NCI-H774 (cell line): ENCODE measurements around the gene REL.
"Not testable (repeated sequence)": the region's sequence is repeated elsewhere in the genome, so short reads cannot be mapped to it uniquely, and the experiment has no call there.

Source experiments
- DNase-seq: peaks from one replicate; lab custom pipeline; 2025; lab: John Stamatoyannopoulos, UW

REL gene

GRCh38 chr2:60925994-60926740 lies 44.8 kb downstream of the REL start:
- peak; percentile 61 for DNase-seq

GRCh38 chr2:60926741-60927552 lies 45.6 kb downstream of the REL start:
- DNase-seq = no peak

- DNase-seq = not testable (repeated sequence)
Measured at GRCh38 chr2:60932061-60932460, 50.7 kb downstream of the REL start.

- DNase-seq = no peak
Measured at GRCh38 chr2:60932954-60933353, 51.6 kb downstream of the REL start.

GRCh38 chr2:60934165-60934722 lies 52.9 kb downstream of the REL start:
- no peak for DNase-seq

- no peak for DNase-seq
Measured at GRCh38 chr2:60936757-60937156, 55.4 kb downstream of the REL start.

- no peak for DNase-seq
Measured at GRCh38 chr2:60938301-60938700, 56.9 kb downstream of the REL start.

- no peak for DNase-seq
Measured at GRCh38 chr2:60939622-60940021, 58.2 kb downstream of the REL start.

GRCh38 chr2:60945341-60945740 lies 64.0 kb downstream of the REL start:
- no peak for DNase-seq

- peak; percentile 87 for DNase-seq
Measured at GRCh38 chr2:60947056-60947455, 65.7 kb downstream of the REL start.

- DNase-seq = no peak
Measured at GRCh38 chr2:60948161-60948560, 66.8 kb downstream of the REL start.

- DNase-seq = no peak
Measured at GRCh38 chr2:60948926-60949579, 67.7 kb downstream of the REL start.

GRCh38 chr2:60954139-60954538 lies 72.8 kb downstream of the REL start:
- DNase-seq = no peak

GRCh38 chr2:60957224-60957623 lies 75.8 kb downstream of the REL start:
- no peak for DNase-seq

GRCh38 chr2:60957643-60958042 lies 76.3 kb downstream of the REL start:
- no peak for DNase-seq

- no peak for DNase-seq
Measured at GRCh38 chr2:60958361-60958760, 77.0 kb downstream of the REL start.

- no peak for DNase-seq
Measured at GRCh38 chr2:60958800-60959199, 77.4 kb downstream of the REL start.

- peak; percentile 16 for DNase-seq
Measured at GRCh38 chr2:60959501-60959900, 78.1 kb downstream of the REL start.

- DNase-seq = no peak
Measured at GRCh38 chr2:60960706-60961105, 79.3 kb downstream of the REL start.

GRCh38 chr2:60961457-60961856 lies 80.1 kb downstream of the REL start:
- DNase-seq = no peak

GRCh38 chr2:60962528-60962927 lies 81.2 kb downstream of the REL start:
- DNase-seq = no peak

GRCh38 chr2:60963190-60963589 lies 81.8 kb downstream of the REL start:
- no peak for DNase-seq
